CD4-positive, alpha-beta T cell treated with Interleukin-4 for 1 hour (primary cell): ENCODE data around the gene FOXM1.
"Not testable (repeated sequence)": the region's sequence is repeated elsewhere in the genome, so short reads cannot be mapped to it uniquely, and the experiment has no call there.

ENCODE experiments used
- DNase-seq, 2 donors: peaks; one replicate each; pipeline ENCODE4 v3.0.0-alpha.2; 2020 to 2022

Gene FOXM1

DNA sequence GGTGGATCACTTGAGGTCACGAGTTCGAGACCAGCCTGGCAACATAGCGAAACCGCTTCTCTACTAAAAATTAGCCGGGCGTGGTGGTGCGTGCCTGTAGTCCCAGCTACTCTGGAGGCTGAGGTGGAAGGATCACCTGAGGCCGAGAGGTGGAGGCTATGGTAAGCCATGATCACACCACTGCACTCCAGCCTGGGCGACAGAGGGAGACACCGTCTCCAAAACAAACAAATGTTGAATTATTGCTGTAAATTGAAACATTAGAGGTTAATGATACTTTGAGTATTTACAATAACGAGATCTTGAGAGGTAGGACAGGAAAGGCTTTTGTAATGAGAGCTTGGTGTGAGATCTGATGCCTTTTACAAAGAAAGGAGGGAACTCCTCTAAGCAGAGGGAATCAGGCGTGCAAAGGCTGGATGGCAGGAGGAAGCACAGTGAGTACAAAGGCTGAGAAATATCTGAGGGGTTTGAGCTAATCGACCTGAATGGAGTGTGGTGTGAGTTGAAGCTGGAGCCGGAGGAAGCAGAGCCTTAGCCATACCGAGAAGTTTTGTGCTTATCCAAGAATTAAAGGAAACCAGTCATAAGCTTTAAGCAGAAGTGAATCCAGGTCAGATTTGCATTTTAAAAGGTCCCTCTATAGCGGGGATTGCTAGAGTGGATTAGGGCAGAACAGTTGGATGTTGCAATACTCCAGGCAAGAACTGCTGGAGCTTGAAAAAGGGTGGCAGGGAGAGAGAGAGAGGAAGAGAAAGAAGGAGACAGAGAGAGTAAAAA is 1.2 kb upstream of the FOXM1 start:
- peak in 1 of 2 donors; percentile 13 for DNase-seq

DNA sequence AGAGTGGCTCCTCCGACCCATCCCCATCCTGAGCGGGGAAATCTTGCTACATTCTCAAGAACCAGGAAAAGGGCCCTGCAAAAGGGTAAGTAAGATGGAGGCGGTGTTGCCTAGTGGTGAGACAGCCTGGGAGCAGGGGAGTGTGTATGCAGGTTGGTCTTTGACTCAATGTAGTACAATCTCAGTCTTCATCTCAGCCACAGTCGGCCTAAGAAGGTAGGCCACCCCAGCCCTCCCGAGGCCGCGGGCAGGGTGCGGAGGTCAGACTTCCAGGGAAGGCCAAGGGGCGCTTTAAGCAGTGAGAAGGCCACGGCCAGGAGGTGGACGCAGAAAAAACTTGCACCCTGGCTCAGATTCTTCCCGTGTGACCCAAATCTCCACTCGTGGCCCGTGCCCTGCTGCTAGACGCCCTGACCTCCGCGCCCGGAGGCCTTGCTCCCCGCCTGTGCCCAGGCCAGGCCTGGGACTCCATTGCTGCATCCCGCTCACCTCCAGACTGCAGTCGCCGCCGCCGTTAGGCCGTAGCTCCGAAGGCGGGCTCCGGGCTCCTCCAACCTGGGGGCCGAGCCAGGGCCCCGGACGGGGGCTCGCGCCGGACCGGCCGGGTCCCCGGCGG is 435 bp downstream of the FOXM1 start:
- peak in 1 of 2 donors; percentile 16 for DNase-seq

DNA sequence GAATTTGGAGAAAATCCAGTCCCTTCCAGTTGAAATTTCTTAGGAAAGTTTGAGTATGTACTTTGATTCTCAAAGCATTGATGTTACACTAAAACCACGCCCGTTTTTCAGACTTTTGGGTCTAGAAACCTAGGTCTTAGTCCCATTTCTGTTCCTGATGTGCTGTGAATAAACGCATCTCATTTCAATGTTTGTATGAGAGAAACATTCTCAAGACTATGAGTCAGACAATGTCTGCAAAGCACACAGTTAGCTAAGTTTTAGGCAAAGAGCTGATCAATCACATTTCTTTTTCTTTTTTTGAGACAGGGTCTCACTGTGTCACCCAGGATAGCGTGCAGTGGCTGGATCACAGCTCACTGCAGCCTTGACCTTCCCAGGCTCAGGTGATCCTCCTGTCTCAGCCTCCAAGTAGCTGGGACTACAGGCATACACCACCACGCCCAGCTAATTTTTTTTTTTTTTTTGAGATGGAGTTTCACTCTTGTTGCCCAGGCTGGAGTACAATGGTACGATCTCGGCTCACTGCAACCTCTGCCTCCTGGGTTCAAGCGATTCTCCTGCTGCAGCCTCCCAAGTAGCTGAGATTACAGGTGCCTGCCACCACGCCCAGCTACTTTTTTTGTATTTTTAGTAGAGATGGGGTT is 7.9 kb downstream of the FOXM1 start:
- DNase-seq = not testable (repeated sequence)

DNA sequence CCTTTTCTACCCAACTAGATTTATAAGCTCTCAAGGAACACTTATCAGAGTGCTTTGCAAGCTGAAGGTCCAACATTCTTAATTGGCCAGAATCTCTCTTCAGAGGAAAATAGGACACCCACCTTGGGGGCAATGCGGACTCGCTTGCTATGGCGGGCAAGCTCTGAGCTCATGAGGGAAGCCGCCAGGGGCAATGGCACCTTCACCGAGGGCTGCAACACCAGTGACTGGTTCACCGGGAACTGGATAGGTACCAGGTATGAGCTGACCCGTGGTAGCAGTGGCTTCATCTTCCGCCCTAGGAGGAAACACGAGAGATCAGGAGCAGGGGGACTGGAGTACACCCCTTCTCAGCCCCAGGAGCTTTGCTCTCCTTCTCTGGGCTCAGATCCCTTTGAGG is 12.8 kb downstream of the FOXM1 start:
- no peak for DNase-seq

DNA sequence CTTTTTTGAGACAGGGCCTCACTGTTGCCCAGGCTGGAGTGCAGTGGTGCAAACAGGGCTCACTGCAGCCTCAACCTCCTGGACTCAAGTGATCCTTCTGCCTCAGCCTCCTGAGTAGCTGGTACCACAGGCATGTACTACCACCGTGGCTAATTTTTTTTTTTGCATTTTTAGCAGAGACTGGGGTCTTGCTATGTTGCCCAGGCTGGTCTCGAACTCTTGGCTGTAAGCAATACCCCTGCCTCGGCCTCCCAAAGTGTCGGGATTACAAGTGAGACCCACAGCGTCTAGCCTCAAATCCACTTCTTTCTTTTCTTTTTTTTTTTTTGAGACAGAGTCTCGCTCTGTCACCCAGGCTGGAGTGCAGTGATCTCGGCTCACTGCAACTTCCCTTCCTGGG is 13.6 kb downstream of the FOXM1 start:
- DNase-seq = not testable (repeated sequence)

DNA sequence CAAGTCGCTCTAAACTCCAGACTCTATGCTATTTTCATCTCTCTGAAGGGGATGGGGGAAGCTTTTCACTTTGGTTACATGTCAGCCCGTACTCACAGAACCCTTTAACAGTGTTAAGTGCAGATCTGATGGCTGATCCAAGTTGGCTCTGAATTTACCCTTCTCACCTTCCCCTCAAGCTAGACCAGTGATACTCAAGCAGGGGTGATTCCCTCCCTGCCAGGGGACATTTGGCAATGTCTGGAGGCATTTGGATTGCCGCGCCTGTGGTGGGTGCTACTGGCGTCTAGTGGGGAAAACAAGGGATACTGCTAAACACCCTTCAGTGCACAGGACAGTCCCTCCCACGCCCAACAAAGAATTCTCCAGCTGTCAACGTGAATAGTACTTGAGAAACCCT is 14.1 kb downstream of the FOXM1 start:
- no peak for DNase-seq

DNA sequence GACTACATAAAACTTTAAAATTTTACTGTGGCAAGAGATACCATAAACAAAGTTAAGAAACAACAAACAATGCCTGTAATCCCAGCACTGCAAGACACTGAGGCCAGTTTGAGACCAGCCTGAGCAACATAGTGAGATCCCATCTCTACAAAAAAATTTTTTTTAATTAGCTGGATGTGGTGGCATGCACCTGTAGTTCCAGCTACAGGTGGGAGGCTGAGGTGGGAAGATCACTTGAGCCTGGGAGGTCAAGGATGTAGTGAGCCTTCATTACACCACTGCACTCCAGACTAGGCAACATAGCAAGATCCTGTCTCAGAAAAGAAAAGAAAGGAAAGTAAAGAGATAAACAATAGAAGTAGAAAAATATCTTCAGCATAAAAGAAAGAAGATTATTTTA is 16.8 kb downstream of the FOXM1 start:
- DNase-seq = no peak

DNA sequence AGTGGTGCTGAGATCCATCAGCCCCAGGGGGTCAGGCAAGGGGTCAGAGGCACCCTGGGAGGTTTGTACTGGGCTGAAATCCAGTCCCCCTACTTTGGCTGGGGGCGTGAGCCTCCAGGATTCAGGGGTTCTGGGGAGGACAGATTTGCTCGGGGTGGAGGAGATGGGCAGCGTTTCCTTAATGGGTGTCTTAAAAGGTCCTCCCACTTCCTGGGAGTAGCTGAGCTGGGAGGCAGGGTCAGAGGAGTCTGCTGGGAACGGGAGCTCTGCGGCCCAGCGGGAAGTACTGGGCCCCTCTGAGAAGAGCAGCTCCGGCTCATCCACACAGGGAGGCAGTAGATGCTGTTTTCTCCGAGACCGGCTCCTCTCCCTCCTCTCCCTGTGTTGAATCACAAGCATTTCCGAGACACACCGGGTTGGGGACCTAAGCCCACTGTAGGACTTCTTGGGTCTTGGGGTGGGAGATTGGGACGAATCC is 18.0 kb downstream of the FOXM1 start:
- no peak for DNase-seq

DNA sequence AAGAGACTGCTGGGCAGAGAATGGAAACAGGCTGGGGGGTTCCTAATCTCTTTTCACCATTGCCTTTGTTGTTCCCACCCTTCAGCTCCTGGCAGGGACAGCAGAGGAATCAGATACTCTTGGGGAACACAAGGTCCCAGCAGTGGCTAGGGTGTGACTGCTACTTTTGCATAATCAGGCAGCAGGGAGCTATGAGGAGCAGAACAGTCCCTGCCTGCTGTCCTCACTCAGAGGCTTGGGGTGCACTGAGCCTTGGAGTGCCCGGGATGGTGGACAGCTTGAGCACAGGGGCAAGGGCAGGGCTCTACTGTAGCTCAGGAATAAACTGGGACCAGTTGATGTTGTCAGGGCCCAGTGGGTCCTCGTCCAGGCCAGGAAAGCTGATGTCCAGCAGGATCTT is 18.6 kb downstream of the FOXM1 start:
- DNase-seq = no peak

DNA sequence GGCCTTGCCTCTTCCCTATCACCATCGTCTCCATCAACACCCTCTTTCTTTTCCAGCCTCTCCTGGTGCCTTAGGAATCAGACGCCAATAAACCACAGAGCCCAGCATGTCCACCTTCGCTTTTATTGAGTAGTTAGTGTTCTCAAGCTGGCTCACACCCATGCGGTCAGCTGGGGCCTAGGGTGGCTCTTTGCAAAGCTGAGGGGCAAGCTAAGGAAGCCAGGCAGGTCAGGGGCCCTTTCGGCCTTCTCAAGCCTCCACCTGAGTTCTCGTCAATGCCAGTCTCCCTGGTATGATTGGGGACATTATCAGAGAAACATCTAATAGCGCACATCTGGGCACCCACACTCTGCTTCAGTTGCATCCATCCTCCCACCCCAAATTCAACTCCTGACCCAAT is 19.4 kb downstream of the FOXM1 start:
- DNase-seq = no peak

DNA sequence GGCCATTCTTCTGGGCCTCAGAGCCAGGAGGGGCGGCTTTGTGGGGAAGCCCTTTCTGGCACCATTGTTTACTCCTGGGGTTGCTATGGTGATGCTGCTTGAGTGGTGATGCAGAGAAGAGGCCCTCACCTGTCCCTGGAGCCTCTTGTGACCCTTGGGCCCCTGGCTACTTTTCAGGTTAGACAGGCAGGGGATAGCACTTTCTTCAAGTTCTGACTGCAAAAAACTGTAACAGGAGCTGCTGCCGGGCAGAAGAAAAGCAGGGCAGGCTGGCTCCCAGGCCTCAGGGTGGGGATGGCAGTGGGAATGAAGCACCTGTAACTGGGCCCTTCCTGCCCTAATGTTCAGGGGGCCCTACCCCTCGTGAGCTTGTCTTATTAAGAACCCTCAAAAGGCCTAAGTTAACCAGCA is 19.9 kb downstream of the FOXM1 start, which contains the start of gene TEX52:
TEX52 (minus strand) TSS at position 19 of the 411 bp plus-strand sequence; CDS start at position 6, 13 bp downstream.
- DNase-seq = no peak

DNA sequence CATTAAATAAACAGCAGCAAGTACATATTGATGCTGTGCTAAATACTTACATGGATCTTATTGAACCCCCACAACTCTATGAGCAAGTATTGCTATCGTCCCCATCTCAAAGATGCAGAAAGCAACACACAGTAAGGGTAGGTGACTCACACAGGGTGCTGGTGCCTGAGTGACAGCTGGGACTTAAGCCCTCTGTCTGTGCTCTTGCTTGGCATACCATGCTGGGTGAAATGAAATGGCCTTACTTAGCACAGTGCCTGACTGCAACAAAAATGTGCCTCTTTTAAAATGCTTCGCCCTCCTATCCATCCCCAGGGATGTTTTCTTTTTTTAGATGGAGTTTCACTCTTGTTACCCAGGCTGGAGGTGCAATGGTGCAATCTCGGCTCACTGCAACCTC is 20.9 kb downstream of the FOXM1 start:
- DNase-seq = no peak

DNA sequence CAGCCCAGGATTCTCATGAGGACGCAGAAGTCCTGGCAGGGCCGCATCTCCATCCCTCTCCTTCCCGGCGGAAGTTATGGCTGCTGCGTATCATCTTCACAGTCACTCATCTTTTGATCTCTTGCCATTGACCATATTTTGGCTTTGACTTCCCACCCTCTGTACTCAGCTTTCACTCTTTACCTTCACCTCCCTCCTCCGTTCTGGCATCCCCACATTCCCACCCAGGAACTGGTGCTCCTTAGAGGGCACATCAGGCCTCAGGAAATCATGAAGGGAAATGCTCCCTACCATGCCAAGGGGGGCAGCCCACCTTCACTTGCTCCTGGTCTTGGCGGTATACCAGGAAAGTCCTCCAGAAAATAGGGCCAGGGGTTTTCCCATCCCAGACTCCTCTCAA is 21.4 kb downstream of the FOXM1 start:
- DNase-seq = no peak

DNA sequence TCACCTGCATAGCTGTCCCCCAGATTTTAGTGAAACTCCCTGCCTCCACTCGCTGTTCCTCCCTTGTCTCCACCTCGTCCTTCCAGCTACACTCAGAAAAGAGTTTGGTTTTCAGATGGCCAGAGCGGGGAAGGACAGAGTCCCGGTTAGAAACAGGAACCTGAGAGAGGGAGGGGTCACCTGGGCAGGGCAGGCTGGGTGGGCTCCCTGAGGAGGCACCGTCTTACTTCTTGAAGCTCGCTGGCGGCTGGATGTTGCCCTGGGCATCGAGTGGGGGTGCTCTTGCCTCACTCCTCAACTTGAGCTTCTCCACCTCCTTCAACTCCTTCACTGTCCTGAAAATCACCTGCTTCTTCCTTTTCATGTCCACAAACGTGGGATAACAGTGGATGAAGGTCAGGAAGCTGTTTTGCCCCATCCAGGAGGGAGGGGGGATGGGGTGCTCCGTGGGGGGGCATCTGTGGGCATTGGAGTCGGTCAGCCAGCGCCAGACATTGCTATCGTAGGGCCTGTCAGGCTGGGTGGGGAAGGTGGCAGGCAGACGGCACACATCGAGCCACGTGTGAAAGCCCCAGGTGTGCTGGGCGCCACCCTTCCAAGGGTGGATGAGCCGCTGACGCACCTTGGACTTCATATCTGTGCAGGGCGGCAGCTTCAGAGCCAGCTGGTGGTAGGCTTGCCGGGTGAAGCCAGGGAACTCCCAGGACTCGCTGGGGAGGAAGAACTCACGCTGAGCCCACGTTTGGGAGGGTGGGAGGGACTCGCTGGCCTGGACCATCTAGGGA is 22.1 kb downstream of the FOXM1 start:
- DNase-seq = no peak

DNA sequence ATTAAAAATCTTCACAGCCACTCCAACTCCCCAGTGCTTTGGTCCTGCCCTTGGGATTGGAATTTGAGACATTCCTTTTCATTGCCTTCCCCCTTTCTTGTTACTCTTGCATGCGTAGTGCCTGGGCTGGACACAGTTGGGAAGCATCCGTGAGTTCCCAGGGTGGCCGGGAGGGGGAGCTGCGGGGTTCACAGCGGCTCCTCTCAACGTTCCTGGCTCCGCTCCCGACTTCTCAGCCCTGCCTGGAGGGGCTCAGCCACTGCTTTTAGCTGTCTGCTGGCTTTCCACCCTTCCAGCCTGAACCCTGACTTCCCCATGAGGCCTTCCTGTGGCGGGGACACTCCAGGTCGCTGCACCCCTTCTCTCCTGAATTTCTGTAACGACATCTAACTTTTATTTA is 23.3 kb downstream of the FOXM1 start:
- DNase-seq = peak; percentile 25 to 27

DNA sequence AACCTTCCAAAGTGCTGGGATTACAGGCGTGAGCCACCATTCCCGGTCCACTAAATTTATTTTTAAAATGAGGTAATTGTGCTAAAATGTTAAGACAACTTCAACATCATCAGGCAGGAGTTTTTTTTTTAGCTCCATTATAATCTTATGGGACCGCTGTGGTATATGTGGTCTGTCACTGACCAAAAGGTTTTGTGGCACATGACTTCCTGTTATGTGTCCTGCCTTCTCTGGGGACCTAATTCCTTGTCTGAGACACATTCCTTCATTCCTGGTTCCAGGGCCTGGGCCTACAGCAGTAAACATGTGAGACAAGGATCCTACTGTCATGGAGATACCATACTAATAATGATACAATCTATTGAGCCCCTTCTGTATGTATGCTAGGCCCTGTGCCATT is 25.0 kb downstream of the FOXM1 start:
- DNase-seq = no peak

DNA sequence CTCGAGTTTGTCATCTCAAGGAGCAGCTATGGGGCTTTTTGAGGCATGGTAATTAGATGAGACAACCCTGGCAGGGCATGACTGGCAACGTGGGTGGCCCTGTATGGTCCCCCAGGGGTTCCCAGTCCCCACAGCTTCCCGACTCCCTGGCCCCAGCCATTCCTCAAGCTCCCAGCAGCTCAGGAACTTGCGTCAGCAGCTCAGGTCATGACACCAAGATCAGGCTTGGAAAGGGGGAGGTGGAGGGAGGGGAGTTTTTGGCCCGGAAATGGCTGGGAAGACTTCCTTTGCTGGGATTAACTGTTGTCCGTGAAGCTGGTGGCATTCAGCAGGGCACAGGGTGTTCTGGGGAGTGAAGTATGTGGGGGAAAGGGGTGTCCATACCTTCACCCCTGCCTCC is 31.7 kb downstream of the FOXM1 start:
- DNase-seq = no peak

DNA sequence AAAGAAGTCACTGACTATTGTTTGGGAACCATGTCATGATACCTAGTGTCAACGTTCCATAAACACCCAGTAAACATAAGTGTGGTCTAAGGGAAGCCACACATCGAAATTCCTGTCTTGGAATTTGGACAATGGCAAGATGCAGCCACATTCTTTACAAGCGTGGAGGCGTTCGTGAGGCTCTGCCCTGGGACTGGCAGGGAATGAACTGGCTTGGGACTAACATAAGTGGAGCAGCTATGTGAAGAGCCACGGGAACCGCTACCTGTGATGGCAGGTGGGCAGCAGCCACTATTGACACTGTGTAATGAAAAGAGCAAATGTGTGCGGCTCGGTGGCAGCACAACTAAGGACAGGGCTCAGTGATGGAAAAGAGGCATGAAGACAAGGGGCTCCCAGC is 32.2 kb downstream of the FOXM1 start:
- no peak for DNase-seq

DNA sequence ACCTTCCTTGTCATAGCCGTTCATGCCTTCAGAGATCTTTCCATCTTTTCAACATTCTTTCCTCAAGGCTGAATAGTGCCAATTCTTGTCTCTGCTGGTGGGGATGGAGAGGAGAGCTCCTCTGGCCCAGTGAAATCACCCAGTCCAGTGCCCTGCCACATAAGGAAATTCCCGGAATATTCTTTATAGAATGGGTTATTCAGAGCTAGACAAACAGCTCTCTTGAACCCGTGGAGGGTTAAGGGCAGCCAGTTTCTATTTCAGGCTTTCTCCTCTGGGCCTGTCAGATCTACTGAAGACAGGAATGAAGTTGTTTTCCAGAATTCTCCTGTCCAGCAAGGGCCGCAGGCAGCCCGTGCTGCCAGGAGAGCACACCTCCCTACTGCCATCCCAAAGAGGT is 34.0 kb downstream of the FOXM1 start:
- DNase-seq = no peak

DNA sequence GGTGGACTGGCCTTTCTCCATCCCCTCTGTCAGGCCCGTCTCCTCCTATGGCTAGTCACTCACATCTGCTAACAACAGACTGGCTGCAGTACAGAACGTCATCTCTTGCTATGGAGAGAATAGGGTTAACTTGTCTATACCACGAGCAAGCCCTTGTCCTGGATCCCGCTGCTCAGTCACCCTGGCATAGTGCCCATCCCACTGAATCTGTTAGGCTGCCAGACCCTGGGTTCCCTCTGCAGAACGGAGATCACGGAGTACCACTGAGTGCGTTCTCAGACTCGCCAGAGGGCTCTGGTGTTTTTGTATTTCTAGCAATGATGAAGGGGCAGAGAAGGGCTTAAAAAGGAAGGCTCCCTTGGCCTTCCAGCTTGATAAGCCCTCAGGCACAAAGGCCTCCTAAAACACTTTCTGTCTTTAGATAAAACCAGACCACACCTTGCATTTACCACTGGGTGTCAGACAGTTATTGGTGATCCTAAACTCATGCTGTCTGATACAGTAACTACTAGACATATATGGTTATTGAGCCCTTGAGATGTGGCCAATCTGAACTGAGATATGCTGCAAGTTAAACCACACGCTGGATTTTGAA is 35.8 kb downstream of the FOXM1 start:
- no peak for DNase-seq

DNA sequence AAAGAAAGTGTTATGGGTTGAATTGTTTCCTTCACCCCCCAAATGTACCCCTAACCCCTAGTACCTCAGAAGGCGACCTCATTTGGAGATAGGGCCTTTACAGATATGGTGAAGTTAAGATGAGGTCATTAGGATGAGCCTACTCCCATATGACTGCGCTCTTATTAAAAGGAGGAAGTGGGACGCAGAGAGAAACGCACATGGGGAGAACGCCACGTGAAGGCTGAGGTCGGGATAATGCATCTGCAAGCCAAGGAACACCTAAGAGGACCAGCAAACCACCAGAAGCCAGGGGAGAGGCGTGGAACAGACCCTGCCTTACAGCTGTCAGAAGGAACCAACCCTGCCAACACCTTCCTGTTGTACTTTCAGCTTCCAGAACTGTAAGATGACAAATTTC is 40.4 kb downstream of the FOXM1 start:
- no peak for DNase-seq

DNA sequence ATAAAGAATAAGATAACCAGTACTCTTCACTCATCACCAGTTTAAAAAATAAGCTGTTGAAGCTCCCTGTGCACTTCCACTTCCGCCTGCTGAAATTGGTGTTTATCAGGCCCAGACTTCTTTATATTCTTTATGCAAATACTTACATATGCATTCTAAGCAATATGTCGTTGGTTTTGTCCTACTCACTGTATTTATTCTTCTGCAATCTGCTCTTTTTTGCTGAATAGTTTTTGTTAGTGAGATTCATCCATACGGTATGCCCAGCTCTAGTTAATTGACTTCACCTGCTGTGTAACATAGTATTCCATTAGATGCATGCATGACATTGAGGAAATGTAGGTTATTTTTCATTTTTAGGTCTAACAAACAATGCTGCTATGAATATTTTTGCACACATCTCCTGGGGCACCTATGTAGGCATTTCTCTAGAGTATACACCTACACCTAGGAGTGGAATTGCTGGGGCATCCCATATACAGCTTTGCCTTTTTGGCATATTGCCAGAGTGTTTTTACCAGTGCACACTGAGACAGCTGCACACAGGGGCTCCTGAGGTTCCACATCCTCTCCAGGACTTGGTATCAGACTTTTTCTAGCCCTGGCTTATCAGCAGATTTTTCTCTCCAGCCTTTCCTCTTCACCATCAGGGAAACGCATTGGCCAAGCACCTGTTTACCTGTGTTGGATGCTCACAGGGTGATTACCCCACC is 41.1 kb downstream of the FOXM1 start:
- DNase-seq = no peak
